Heart left ventricle (tissue), 13 donors: ENCODE measurements around the gene GZMB.

Experiments used
- POLR2A ChIP-seq, 2 donors: fragments of 450-650 bp; IDR thresholded peaks; one replicate each; pipeline ENCODE4 v1.6.1; 2017; ENCODE audit warnings: antibody characterized with exemption in 2 of 2, mild to moderate bottlenecking in 2 of 2, moderate library complexity in 2 of 2
- TF ChIP-seq, protein P1 (sequence below), 12 donors: fragments of 200-600 bp; sonication (generic) in 4 of 12; IDR thresholded peaks; one replicate each; pipeline versions ENCODE4 v1.5.0 to v1.8.0; 2018 to 2022; ENCODE audit warnings: antibody characterized with exemption in 12 of 12, mild to moderate bottlenecking in 5 of 12
- donor health status: ischemic (EF 13 %, LVEDD 7.1; RV severe dilation, severe dysfunction).
- donor health status: DM: no; HTN: yes; CAD: no.
- donor health status: DM: no; HTN: no; CAD: no.
- donor health status: ischemic (EF 25% LVEDD 6.9; RV normal size, moderate dysfunction).
- donor health status: ischemic (EF 25% LVEDD 5.7; RV mildly dilated, moderate dysfunction).
- donor health status: ischemic (EF 35%, LVEDD 5.7; RV mildly dilated, moderate dysfunction).
- donor health status: nonischemic (EF 11% LVEDD 7.7; RV severe dilation, severe dysfunction).
- donor health status: DM: yes; HTN: yes; CAD: no.
- donor health status: PGD.
- donor health status: ischemic (EF 29% LVEDD 5.4; RV normal size, mild dysfunction).
- donor health status: nonischemic (EF 23%, LVEDD 6.1; RV moderate dilation, normal function).

DNA sequence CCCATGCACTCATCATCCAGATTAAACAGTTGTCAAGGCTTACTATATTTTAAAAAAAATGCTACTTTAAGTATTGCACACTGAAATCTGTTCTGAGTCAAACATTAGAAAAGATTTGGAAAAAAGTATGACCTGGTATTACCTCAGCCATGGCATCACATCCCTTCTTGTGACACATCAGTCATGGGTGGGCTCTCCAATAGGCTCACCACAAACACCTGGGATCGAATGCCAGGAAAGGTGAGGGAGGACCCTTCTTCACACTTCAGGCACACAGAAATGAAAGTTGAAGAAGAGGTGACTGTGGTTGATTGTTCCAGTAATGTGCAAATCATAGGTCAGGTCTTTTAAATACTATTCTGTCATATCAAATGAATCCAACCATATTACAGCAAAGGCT is 36.6 kb upstream of the GZMB start:
- TF ChIP-seq, protein P1, sequence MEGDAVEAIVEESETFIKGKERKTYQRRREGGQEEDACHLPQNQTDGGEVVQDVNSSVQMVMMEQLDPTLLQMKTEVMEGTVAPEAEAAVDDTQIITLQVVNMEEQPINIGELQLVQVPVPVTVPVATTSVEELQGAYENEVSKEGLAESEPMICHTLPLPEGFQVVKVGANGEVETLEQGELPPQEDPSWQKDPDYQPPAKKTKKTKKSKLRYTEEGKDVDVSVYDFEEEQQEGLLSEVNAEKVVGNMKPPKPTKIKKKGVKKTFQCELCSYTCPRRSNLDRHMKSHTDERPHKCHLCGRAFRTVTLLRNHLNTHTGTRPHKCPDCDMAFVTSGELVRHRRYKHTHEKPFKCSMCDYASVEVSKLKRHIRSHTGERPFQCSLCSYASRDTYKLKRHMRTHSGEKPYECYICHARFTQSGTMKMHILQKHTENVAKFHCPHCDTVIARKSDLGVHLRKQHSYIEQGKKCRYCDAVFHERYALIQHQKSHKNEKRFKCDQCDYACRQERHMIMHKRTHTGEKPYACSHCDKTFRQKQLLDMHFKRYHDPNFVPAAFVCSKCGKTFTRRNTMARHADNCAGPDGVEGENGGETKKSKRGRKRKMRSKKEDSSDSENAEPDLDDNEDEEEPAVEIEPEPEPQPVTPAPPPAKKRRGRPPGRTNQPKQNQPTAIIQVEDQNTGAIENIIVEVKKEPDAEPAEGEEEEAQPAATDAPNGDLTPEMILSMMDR (IDR thresholded peaks at IDR 0.05), result no peak
- no peak for TF ChIP-seq POLR2A (IDR thresholded peaks at IDR 0.05)
